Kidney epithelial cell (primary cell): ENCODE results near the gene FAM114A1. TPM values are rescaled to one million over a fixed set of nuclear protein-coding genes. Genes with fewer than 3 reads are reported as not detected.

Experiments used
- DNase-seq: peaks from one replicate; pipeline ENCODE4 v3.0.0-alpha.2; 2010; ENCODE audit warnings: low read depth
- H3K27me3 ChIP-seq: 2 replicates; pipeline ENCODE4 v1.6.0; 2011; ENCODE audit warnings: low read length; ENCODE audit not compliant: control insufficient read depth, insufficient read depth
- H3K36me3 ChIP-seq: 2 replicates; pipeline ENCODE4 v1.5.1; 2011; ENCODE audit warnings: low read length; ENCODE audit not compliant: control insufficient read depth, insufficient read depth
- H3K4me3 ChIP-seq: 2 replicates; pipeline ENCODE4 v1.5.1; 2011; ENCODE audit warnings: low read depth, mild to moderate bottlenecking, control low read depth, low read length
- CTCF ChIP-seq: IDR thresholded peaks from 2 replicates; pipeline ENCODE4 v1.5.1; 2011; ENCODE audit warnings: mild to moderate bottlenecking, moderate library complexity, low read length, control low read depth, inconsistent platforms; ENCODE audit not compliant: insufficient read depth, poor library complexity, severe bottlenecking
- total RNA-seq: library from RNA; depleted of rRNA; stranded (reverse); fragments of >200 nt; gene quantifications from 2 replicates; pipeline ENCODE4 v1.2.3, GENCODE V29; 2015

FAM114A1 gene
- total RNA-seq, 1 donor from 2014 or later, result 53.9 TPM

- TF ChIP-seq CTCF, result no peak
- Histone ChIP-seq H3K27me3 (no peaks in the 10 kb centered on the region), H3K4me3 (no peak overlapping the region), H3K36me3 (no peaks in the 10 kb centered on the region)
- no peak for DNase-seq
Observed at GRCh38 chr4:38950734-38951133, 83.1 kb downstream of the FAM114A1 start.

- no peaks in the 10 kb centered on the region for H3K36me3 ChIP-seq
- TF ChIP-seq CTCF, result no peak
- DNase-seq, result no peak
- no peaks in the 10 kb centered on the region for H3K27me3 ChIP-seq
- no peak overlapping the region for H3K4me3 ChIP-seq
Observed at GRCh38 chr4:38951598-38951997, 84.0 kb downstream of the FAM114A1 start.

- DNase-seq, result no peak
- Histone ChIP-seq H3K27me3 (no peaks in the 10 kb centered on the region), H3K36me3 (no peaks in the 10 kb centered on the region), H3K4me3 (no peak overlapping the region)
- no peak for TF ChIP-seq CTCF
Observed at GRCh38 chr4:38952017-38952416, 84.4 kb downstream of the FAM114A1 start.

GRCh38 chr4:38954727-38955126, 87.1 kb downstream of the FAM114A1 start:
- Histone ChIP-seq H3K4me3 (no peak overlapping the region), H3K27me3 (no peaks in the 10 kb centered on the region), H3K36me3 (no peaks in the 10 kb centered on the region)
- no peak for DNase-seq
- TF ChIP-seq CTCF, result no peak

GRCh38 chr4:38955957-38956356, 88.4 kb downstream of the FAM114A1 start:
- TF ChIP-seq CTCF, result no peak
- DNase-seq, result no peak
- no peaks in the 10 kb centered on the region for H3K36me3 ChIP-seq
- H3K27me3 ChIP-seq, result no peaks in the 10 kb centered on the region
- no peak overlapping the region for H3K4me3 ChIP-seq

- no peak for DNase-seq
- H3K27me3 ChIP-seq, result no peaks in the 10 kb centered on the region
- H3K36me3 ChIP-seq, result no peaks in the 10 kb centered on the region
- no peak overlapping the region for H3K4me3 ChIP-seq
- TF ChIP-seq CTCF, result no peak
Observed at GRCh38 chr4:38957261-38957815, 89.7 kb downstream of the FAM114A1 start.
